Measurements from ENCODE around the gene TEX2. TPM values are rescaled to one million over a fixed set of nuclear protein-coding genes. Genes with fewer than 3 reads are reported as not detected.

TEX2 gene
- total RNA-seq, 1 experiment from 2014 or later = 20.1 TPM

DNA sequence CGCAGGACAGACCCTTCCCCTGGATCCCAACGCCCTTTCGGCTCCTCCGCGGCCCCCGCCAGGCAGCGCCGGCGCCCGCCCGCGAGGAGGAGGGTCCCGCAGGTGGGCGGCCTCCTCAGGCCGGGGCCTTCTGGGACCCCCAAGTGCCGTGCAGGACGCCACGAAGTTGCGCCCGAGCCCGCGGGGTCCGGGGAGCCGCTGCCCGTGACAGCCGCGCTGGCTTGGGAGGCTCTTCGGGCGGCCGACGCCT lies 133.6 kb downstream of the TEX2 start:
- Histone ChIP-seq H3K27me3 (ENCODE audit: control insufficient read depth, insufficient read depth, low read length) (no peaks in the 10 kb centered on the region), H3K9me3 (ENCODE audit: control insufficient read depth, insufficient read depth, low read depth, low read length) (no peaks in the 10 kb centered on the region), H3K4me3 (ENCODE audit: low read depth in 2 of 2, low read length in 2 of 2) (peak overlapping the region; percentile 77 to 80), H3K4me1 (ENCODE audit: control insufficient read depth, insufficient read depth, low read length) (peaks cover 6% of the 10 kb centered on the region; the same call in 1 of the 2 replicates), H3K27ac (ENCODE audit: low read length) (peak overlapping the region; percentile 79), H3K36me3 (ENCODE audit: control insufficient read depth, insufficient read depth, low read length) (peaks cover 3% of the 10 kb centered on the region; the same call in 1 of the 2 replicates)
- ChIA-PET CTCF (interaction anchor here (1.0 kb wide), 1 partner anchor 211 kb away, joined by 3 read pairs; the partner anchor contains the start of gene GH1), POLR2A (no interaction called here)
- intact Hi-C loops (cut with micrococcal nuclease; ENCODE audit: unreplicated experiment) = no loop called here
- TF ChIP-seq TCF7L2 (IDR thresholded peaks at IDR 0.05; ENCODE audit: low read depth, low read length) (no peak), POLR2AphosphoS5 (IDR thresholded peaks at IDR 0.05; ENCODE audit: low read depth, low read length) (no peak), SIN3A (IDR thresholded peaks at IDR 0.05; ENCODE audit: borderline replicate concordance, insufficient read depth, low read depth, low read length) (no peak)
- TF ChIP-seq, protein P1, sequence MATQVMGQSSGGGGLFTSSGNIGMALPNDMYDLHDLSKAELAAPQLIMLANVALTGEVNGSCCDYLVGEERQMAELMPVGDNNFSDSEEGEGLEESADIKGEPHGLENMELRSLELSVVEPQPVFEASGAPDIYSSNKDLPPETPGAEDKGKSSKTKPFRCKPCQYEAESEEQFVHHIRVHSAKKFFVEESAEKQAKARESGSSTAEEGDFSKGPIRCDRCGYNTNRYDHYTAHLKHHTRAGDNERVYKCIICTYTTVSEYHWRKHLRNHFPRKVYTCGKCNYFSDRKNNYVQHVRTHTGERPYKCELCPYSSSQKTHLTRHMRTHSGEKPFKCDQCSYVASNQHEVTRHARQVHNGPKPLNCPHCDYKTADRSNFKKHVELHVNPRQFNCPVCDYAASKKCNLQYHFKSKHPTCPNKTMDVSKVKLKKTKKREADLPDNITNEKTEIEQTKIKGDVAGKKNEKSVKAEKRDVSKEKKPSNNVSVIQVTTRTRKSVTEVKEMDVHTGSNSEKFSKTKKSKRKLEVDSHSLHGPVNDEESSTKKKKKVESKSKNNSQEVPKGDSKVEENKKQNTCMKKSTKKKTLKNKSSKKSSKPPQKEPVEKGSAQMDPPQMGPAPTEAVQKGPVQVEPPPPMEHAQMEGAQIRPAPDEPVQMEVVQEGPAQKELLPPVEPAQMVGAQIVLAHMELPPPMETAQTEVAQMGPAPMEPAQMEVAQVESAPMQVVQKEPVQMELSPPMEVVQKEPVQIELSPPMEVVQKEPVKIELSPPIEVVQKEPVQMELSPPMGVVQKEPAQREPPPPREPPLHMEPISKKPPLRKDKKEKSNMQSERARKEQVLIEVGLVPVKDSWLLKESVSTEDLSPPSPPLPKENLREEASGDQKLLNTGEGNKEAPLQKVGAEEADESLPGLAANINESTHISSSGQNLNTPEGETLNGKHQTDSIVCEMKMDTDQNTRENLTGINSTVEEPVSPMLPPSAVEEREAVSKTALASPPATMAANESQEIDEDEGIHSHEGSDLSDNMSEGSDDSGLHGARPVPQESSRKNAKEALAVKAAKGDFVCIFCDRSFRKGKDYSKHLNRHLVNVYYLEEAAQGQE (IDR thresholded peaks at IDR 0.05; ENCODE audit: insufficient read depth in 1 of 2, low read depth in 2 of 2, low read length in 1 of 2) = no peak
- TF ChIP-seq, protein P2, sequence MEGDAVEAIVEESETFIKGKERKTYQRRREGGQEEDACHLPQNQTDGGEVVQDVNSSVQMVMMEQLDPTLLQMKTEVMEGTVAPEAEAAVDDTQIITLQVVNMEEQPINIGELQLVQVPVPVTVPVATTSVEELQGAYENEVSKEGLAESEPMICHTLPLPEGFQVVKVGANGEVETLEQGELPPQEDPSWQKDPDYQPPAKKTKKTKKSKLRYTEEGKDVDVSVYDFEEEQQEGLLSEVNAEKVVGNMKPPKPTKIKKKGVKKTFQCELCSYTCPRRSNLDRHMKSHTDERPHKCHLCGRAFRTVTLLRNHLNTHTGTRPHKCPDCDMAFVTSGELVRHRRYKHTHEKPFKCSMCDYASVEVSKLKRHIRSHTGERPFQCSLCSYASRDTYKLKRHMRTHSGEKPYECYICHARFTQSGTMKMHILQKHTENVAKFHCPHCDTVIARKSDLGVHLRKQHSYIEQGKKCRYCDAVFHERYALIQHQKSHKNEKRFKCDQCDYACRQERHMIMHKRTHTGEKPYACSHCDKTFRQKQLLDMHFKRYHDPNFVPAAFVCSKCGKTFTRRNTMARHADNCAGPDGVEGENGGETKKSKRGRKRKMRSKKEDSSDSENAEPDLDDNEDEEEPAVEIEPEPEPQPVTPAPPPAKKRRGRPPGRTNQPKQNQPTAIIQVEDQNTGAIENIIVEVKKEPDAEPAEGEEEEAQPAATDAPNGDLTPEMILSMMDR (IDR thresholded peaks at IDR 0.05) = no peak
- ATAC-seq = no peak
- in situ Hi-C loops (cut with HindIII; ENCODE audit: low pct_unique_long_range_greater_than_20kb, low sequenced_read_pairs) = no loop called here
- no peak for DNase-seq (ENCODE audit: low read depth, low spot score)
- no TSS peak for BruUV-seq (replicated peaks)

GRCh38 chr17:64128787-64129514 lies 134.1 kb downstream of the TEX2 start:
- Histone ChIP-seq H3K4me3 (ENCODE audit: low read depth in 2 of 2, low read length in 2 of 2) (peak overlapping the region; percentile 77 to 80), H3K27ac (ENCODE audit: low read length) (peak overlapping the region; percentile 79), H3K9me3 (ENCODE audit: control insufficient read depth, insufficient read depth, low read depth, low read length) (no peaks in the 10 kb centered on the region), H3K36me3 (ENCODE audit: control insufficient read depth, insufficient read depth, low read length) (peaks cover 3% of the 10 kb centered on the region; the same call in 1 of the 2 replicates), H3K27me3 (ENCODE audit: control insufficient read depth, insufficient read depth, low read length) (no peaks in the 10 kb centered on the region), H3K4me1 (ENCODE audit: control insufficient read depth, insufficient read depth, low read length) (peaks cover 6% of the 10 kb centered on the region; the same call in 1 of the 2 replicates)
- BruUV-seq (replicated peaks) = no TSS peak
- DNase-seq (ENCODE audit: low read depth, low spot score) (no peak), ATAC-seq (peak; percentile 4)
- POLR2A ChIA-PET = no interaction called here
- CTCF ChIA-PET = no interaction called here
- intact Hi-C loops (cut with micrococcal nuclease; ENCODE audit: unreplicated experiment) (no loop called here), in situ Hi-C loops (cut with HindIII; ENCODE audit: low pct_unique_long_range_greater_than_20kb, low sequenced_read_pairs) (no loop called here)
- TF ChIP-seq TCF7L2 (IDR thresholded peaks at IDR 0.05; ENCODE audit: low read depth, low read length) = no peak
- no peak for TF ChIP-seq POLR2AphosphoS5 (IDR thresholded peaks at IDR 0.05; ENCODE audit: low read depth, low read length)
- TF ChIP-seq, protein P1 (IDR thresholded peaks at IDR 0.05; ENCODE audit: insufficient read depth in 1 of 2, low read depth in 2 of 2, low read length in 1 of 2) = no peak
- TF ChIP-seq, protein P2 (IDR thresholded peaks at IDR 0.05) = no peak
- no peak for TF ChIP-seq SIN3A (IDR thresholded peaks at IDR 0.05; ENCODE audit: borderline replicate concordance, insufficient read depth, low read depth, low read length)

Data from Panc1 (cell line).